ENCODE data around the gene LDLRAD4.

The LDLRAD4 gene

GRCh38 chr18:13242797-13243196, 24.2 kb downstream of the LDLRAD4 start:
- no peak for TF ChIP-seq CTCF (conservative IDR thresholded peaks at IDR 0.05; ENCODE audit: low read depth, low read length)
- Histone ChIP-seq H3K4me2 (no peak overlapping the region), H3K27me3 (ENCODE audit: insufficient read depth, low read depth) (no peaks in the 10 kb centered on the region), H4K20me1 (ENCODE audit: insufficient read depth) (no peaks in the 10 kb centered on the region), H3K9ac (no peak overlapping the region), H3K27ac (no peak overlapping the region), H2AFZ (ENCODE audit: low read depth) (no peak overlapping the region), H3K79me2 (ENCODE audit: insufficient read depth, low read depth) (no peaks in the 10 kb centered on the region), H3K4me3 (IDR thresholded peaks at IDR 0.05; ENCODE audit: insufficient read depth, low read depth, low read length) (no peak overlapping the region), H3K36me3 (ENCODE audit: insufficient read depth) (no peaks in the 10 kb centered on the region), H3K4me1 (ENCODE audit: low read depth, poor library complexity, severe bottlenecking) (no peaks in the 10 kb centered on the region)

- Histone ChIP-seq H4K20me1 (ENCODE audit: insufficient read depth) (no peaks in the 10 kb centered on the region), H3K4me3 (IDR thresholded peaks at IDR 0.05; ENCODE audit: insufficient read depth, low read depth, low read length) (no peak overlapping the region), H3K9ac (no peak overlapping the region), H3K4me1 (ENCODE audit: low read depth, poor library complexity, severe bottlenecking) (no peaks in the 10 kb centered on the region), H3K36me3 (ENCODE audit: insufficient read depth) (no peaks in the 10 kb centered on the region), H3K27me3 (ENCODE audit: insufficient read depth, low read depth) (no peaks in the 10 kb centered on the region), H3K4me2 (no peak overlapping the region), H3K79me2 (ENCODE audit: insufficient read depth, low read depth) (no peaks in the 10 kb centered on the region), H2AFZ (ENCODE audit: low read depth) (no peak overlapping the region), H3K27ac (no peak overlapping the region)
- TF ChIP-seq CTCF (conservative IDR thresholded peaks at IDR 0.05; ENCODE audit: low read depth, low read length), result no peak
These were observed 24.8 kb downstream of the LDLRAD4 start for GRCh38 chr18:13243363-13243762.

GRCh38 chr18:13244135-13244534, 25.6 kb downstream of the LDLRAD4 start:
- no peak overlapping the region for H3K4me2 ChIP-seq
- no peaks in the 10 kb centered on the region for H4K20me1 ChIP-seq (ENCODE audit: insufficient read depth)
- no peaks in the 10 kb centered on the region for H3K36me3 ChIP-seq (ENCODE audit: insufficient read depth)
- H3K79me2 ChIP-seq (ENCODE audit: insufficient read depth, low read depth), result no peaks in the 10 kb centered on the region
- no peaks in the 10 kb centered on the region for H3K27me3 ChIP-seq (ENCODE audit: insufficient read depth, low read depth)
- H2AFZ ChIP-seq (ENCODE audit: low read depth), result no peak overlapping the region
- no peak overlapping the region for H3K9ac ChIP-seq
- no peak for TF ChIP-seq CTCF (conservative IDR thresholded peaks at IDR 0.05; ENCODE audit: low read depth, low read length)
- H3K27ac ChIP-seq, result no peak overlapping the region
- H3K4me3 ChIP-seq (IDR thresholded peaks at IDR 0.05; ENCODE audit: insufficient read depth, low read depth, low read length), result no peak overlapping the region
- H3K4me1 ChIP-seq (ENCODE audit: low read depth, poor library complexity, severe bottlenecking), result no peaks in the 10 kb centered on the region

GRCh38 chr18:13245481-13246000, 27.0 kb downstream of the LDLRAD4 start:
- Histone ChIP-seq H3K9ac (no peak overlapping the region), H3K27ac (no peak overlapping the region)

More at GRCh38 chr18:13245481-13246000, 27.0 kb downstream of the LDLRAD4 start:
- no peaks in the 10 kb centered on the region for H3K27me3 ChIP-seq (ENCODE audit: insufficient read depth, low read depth)
- H3K4me1 ChIP-seq (ENCODE audit: low read depth, poor library complexity, severe bottlenecking), result no peaks in the 10 kb centered on the region
- no peaks in the 10 kb centered on the region for H3K79me2 ChIP-seq (ENCODE audit: insufficient read depth, low read depth)
- TF ChIP-seq CTCF (conservative IDR thresholded peaks at IDR 0.05; ENCODE audit: low read depth, low read length), result no peak
- no peak overlapping the region for H3K4me3 ChIP-seq (IDR thresholded peaks at IDR 0.05; ENCODE audit: insufficient read depth, low read depth, low read length)
- no peaks in the 10 kb centered on the region for H4K20me1 ChIP-seq (ENCODE audit: insufficient read depth)
- no peaks in the 10 kb centered on the region for H3K36me3 ChIP-seq (ENCODE audit: insufficient read depth)
- no peak overlapping the region for H3K4me2 ChIP-seq
- no peak overlapping the region for H2AFZ ChIP-seq (ENCODE audit: low read depth)
